ENCODE measurements around the gene NUDT14. TPM values are rescaled to one million over a fixed set of nuclear protein-coding genes. Genes with fewer than 3 reads are reported as not detected.

NUDT14 gene
- total RNA-seq, 2 donors from 2014 or later: 17.9 to 18.3 TPM

DNA sequence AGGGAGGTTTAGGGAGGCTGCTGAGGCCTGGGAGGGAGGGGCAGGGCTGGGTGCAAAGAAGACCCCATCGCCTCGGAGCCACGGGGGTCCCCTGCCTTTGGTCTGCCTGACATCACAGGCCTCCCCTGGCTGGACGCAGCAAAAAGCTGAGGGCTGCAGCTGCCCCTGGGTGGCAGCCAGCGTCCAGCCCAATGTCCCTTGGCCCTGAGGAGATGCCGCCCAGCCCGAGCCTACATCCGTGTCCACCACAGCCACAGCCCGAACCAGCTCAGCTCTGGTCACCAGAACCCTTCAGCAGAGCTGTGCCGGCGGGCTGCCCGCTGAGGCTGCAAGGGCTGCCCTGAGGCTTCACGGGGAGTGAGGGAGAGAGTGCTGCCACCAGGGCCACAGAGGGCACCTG, 1.9 kb downstream of the NUDT14 start:
- Mint-ChIP-seq H3K36me3 (ENCODE audit: low read depth) (no peaks in the 10 kb centered on the region), H3K27ac (no peak overlapping the region), H3K9me3 (no peaks in the 10 kb centered on the region), H3K27me3 (peaks cover under 1% of the 10 kb centered on the region), H3K4me1 (no peaks in the 10 kb centered on the region), H3K4me3 (no peak overlapping the region)
- no peak for ATAC-seq (replicated peaks)

DNA sequence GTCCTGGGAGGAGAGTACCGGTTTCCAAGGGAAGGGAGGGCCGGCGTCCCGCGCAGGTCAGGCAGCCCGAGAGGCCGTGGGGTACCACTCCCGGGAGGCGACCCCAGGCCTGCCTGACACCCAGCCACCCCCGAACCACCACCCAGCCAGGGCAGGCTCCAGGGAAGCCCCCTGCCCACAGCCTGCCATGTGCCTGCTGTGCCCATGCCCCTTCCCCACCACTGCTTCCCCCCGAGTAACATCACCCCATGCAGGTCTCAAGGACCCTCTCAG, 2.3 kb downstream of the NUDT14 start:
- Mint-ChIP-seq H3K27me3 (no peaks in the 10 kb centered on the region), H3K27ac (no peak overlapping the region), H3K36me3 (ENCODE audit: low read depth) (no peaks in the 10 kb centered on the region), H3K4me1 (no peaks in the 10 kb centered on the region), H3K4me3 (no peak overlapping the region), H3K9me3 (no peaks in the 10 kb centered on the region)
- no peak for ATAC-seq (replicated peaks)

DNA sequence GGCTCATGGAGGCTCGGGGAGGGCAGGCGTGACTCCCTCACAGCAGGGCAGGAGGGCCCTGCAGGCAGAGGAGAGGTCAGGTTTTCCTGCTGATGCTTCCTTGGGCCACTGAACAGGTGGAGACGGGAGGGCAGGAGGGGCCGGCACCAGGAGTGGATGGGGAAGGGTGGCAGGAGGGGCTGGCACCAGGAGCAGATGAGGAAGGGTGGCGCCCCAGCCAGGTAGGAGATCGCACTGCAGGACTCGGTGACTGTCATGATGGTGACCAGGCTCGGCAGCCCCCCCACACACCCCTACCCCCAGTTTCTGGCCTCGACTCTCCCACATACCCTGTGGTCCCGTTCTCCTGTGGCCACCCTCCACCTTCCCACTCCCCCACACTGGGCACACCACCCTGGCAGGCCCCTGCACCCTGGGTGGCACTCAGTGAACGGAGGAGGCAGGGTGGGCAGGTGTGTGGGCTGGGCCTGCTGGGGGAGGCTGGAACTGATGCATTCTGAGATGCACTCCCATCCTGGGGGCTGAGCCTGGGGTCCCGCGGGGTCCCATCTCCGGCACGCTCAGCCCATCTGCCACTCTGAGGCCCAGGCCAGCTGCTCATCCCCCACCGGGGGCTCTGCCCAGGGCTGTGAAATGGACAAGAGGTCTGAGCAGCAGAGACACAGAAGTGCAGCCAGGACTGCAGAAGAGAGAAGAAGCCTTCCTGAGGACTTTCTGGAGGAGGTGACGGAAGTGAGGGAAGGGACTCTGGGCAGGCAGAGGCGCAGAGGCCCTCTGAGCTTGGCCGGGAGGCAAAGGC, 2.8 kb downstream of the NUDT14 start:
- Mint-ChIP-seq H3K4me1 (no peaks in the 10 kb centered on the region), H3K27ac (no peak overlapping the region), H3K27me3 (no peaks in the 10 kb centered on the region), H3K4me3 (no peak overlapping the region), H3K9me3 (no peaks in the 10 kb centered on the region), H3K36me3 (ENCODE audit: low read depth) (no peaks in the 10 kb centered on the region)
- ATAC-seq (replicated peaks): no peak

DNA sequence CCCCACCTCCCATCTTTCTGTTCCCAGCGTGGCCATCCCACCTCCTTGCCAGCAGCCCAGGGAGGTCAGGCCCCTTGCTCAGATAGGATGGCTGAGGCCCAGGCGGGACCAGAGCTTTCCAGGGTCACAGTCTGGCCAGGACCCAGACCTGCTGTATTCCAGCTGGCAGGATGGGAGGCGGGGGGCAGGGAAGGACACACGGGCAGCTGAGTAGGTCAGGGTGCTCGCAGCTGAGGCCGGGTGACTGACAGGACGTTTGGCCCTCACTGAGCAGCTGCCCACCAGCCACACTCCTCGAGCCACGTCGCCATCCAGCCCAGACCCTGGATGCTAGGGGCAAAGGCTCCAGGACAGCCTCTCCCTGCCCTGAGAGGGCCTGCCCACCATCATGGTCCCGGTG, 4.0 kb downstream of the NUDT14 start:
- Mint-ChIP-seq H3K27me3 (no peaks in the 10 kb centered on the region), H3K4me3 (no peak overlapping the region), H3K9me3 (no peaks in the 10 kb centered on the region), H3K4me1 (no peaks in the 10 kb centered on the region), H3K36me3 (ENCODE audit: low read depth) (no peaks in the 10 kb centered on the region), H3K27ac (no peak overlapping the region)
- ATAC-seq (replicated peaks): no peak

DNA sequence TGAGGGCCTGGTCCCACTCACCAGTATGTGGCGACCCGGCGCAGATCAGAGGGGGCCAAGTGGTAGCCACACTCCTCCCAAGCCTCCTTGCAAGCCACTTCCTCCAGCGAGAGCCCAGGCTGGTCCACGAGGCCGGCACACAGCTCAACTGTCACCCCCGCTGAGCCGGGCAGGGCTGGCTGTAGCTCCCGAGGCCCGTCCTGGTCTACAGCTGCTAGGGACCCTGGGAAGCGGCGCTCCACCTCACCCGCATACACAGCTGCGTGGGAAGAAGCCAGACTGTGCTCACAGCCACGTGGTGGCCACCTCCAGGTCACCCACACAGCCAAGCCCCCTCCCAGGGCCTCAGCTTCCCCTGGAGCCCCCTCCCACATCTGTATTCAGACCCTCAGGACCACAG, 4.6 kb downstream of the NUDT14 start:
- H3K27ac Mint-ChIP-seq: no peak overlapping the region
- no peaks in the 10 kb centered on the region for H3K36me3 Mint-ChIP-seq (ENCODE audit: low read depth)
- no peaks in the 10 kb centered on the region for H3K9me3 Mint-ChIP-seq
- ATAC-seq (replicated peaks): no peak
- no peaks in the 10 kb centered on the region for H3K4me1 Mint-ChIP-seq
- H3K27me3 Mint-ChIP-seq: peaks cover 3% of the 10 kb centered on the region
- no peak overlapping the region for H3K4me3 Mint-ChIP-seq

DNA sequence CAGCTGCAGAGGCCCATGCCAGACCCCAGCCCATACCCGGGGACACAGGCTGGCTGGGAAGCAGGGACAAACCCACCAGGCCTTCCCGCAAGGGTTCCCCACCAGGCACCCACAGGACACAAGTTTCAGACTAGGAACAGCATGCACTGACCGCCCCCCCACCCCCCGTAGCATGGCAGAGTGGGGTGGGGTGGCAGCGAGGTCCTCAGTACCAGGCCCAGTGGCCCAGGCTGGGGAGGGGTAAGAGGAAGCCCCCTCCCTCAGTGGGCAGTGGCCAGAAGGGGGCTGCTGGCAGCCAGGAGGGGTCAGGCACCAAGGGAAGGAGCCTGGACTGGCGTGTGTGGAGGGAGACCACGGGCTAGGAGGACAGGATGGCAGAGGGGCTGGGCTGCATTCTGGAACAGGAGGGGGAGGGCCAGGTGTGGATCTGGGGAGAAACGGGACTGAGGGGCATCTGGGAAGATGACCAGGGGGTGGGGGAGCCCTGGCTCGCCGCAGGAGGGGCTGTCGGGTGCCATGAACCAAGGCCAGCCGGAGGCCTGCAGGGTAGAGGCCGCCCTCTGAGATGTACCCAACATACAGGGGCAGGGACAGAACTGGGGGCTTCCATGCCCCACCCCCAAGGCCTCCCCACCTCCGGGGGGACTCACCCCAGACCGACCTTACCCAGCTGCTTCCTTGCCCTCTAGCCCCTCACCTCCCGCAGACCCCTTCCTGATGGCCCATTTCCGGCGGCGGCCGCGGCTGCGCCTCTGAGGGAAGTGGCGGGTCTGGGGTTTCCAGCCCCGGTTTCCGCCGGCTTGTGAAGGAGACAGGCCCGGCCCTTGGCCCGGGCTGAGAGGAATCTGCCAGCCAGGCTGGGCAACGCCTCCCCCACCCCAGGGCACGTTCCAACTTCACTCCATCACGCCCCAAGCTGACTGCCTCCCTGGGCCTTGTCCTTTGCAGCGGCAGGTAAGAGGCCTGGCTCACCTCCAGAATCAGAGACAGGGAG, 6.9 kb downstream of the NUDT14 start:
- Mint-ChIP-seq H3K4me3 (peak overlapping the region; percentile 35), H3K27ac (no peak overlapping the region), H3K36me3 (ENCODE audit: low read depth) (no peaks in the 10 kb centered on the region), H3K4me1 (peaks cover 6% of the 10 kb centered on the region), H3K27me3 (peaks cover 10% of the 10 kb centered on the region), H3K9me3 (no peaks in the 10 kb centered on the region)
- peak; percentile 20 for ATAC-seq (replicated peaks)

DNA sequence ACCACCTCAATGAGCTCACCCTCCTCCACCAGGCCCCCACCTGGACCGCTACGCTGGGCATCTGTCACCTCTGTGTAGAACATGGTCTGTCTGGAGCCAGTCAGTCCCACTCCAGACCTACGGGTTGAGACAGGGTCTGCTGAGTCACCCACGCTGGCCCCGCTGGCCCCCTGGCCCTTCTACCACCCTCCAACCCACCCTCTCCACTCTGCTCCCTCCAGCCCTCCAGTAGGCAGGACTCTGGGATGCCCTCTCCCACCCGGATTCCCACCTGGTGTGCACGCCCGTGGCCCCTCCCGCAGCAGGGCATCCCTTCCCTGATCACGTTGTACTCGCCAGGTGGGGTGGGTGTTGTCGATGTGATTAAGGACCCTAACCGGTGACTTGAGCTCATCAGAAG, 8.0 kb downstream of the NUDT14 start:
- H3K4me1 Mint-ChIP-seq: peaks cover 7% of the 10 kb centered on the region

DNA sequence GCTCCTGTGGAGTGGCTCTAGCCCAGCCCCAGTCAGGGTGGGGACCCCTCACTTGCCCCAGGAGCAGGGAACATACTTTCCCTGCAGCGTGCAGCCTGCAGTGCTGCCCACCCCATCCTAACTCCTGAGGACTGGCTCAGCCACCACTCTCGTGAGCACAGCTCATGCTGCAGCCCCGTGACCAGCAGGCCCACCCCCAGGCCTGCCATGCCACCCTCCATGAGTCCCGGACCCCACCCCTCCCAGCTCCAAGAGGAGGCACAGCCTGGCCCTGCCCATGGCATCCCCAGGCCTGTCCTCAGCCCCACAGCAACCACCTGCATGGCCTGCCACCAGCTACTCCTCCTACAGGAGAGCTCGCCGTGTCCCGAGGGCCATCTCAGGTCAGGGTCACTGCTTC, 8.6 kb downstream of the NUDT14 start:
- Mint-ChIP-seq H3K4me3 (no peak overlapping the region), H3K9me3 (no peaks in the 10 kb centered on the region), H3K27me3 (peaks cover 10% of the 10 kb centered on the region), H3K36me3 (ENCODE audit: low read depth) (no peaks in the 10 kb centered on the region), H3K4me1 (peaks cover 7% of the 10 kb centered on the region), H3K27ac (no peak overlapping the region)
- ATAC-seq (replicated peaks): no peak

More for the DNA sequence above, 8.0 kb downstream of the NUDT14 start:
- Mint-ChIP-seq H3K4me3 (no peak overlapping the region), H3K27me3 (peaks cover 10% of the 10 kb centered on the region), H3K36me3 (ENCODE audit: low read depth) (no peaks in the 10 kb centered on the region), H3K9me3 (no peaks in the 10 kb centered on the region), H3K27ac (no peak overlapping the region)
- no peak for ATAC-seq (replicated peaks)

DNA sequence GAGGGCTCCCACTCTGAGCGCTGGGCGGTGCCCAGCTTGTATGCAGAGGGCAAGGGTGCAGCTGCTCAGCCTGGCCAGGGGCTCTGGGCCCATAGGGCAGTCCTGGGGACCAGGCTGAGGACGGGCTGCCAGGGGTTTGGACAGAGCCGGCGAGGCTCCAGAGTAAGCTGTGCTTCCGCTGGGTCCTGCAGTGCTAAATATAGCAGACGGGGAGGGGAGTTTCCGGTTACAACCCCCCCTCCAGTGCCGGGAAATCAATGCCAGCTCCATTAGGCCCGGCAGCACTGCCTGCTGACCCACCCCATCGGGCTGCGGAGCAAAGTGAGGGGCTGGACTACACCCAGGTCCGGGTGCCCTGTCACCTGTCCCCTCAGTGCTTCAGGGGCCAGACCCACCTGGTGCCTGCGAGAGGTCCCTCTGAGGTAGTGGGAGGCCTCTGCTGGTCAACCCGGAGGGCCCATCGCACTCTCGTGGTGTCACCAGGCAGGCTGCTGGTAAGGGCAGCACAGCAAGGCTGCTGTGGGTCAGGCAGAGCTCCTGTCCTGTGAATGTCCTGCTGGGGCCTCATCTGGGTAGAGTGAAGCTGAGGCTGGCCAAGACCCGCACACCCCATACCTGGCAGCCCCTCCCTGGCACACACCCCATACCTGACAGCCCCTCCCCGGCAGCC, 10.0 kb downstream of the NUDT14 start:
- H3K27ac Mint-ChIP-seq: no peak overlapping the region
- H3K27me3 Mint-ChIP-seq: peaks cover 15% of the 10 kb centered on the region
- ATAC-seq (replicated peaks): no peak
- peaks cover 7% of the 10 kb centered on the region for H3K4me1 Mint-ChIP-seq
- no peaks in the 10 kb centered on the region for H3K36me3 Mint-ChIP-seq (ENCODE audit: low read depth)
- H3K4me3 Mint-ChIP-seq: no peak overlapping the region
- H3K9me3 Mint-ChIP-seq: no peaks in the 10 kb centered on the region

DNA sequence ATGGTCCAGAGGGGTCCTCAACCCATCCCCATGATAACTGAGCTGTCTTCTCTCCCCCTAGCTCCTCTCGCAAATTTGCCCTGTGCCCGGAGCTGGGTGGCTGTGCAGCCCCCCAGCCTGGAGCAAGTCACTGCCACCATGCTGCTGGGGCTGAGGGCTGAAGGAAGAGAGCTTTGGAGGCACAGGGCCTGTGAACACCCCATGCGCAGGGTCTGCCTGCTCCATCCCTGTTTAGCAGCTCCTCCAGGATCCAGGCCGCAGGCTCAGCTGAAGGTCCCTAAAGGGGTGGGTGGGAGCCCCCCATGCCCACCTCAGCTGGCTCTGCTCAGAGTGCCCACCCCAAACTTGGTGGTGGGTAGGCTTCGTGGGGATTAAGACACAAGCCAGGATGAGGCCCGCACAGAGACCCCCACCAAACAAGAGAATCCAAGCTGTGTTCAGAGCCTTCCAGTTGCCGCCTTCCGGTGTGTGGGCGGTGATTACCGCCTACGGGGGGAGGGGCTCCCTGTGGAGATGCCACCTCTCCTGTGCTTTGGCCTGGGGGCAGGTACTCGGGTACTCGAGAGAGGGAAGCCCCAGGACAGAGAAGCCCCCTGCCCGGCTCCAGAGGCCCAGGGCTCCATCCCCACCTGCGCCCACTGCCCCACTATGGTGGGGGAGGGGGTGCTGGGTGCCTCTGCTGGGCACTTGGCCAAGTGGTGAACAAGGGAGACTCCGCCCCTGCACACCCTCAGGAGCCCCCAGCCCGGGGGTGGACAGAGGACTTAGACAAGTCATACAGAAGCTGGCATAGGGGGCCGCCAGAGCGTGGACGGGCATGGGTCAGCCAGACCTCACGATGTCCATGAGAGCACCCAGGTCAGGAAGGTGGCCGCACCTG, 11.1 kb downstream of the NUDT14 start:
- H3K27ac Mint-ChIP-seq: no peak overlapping the region
- no peak for ATAC-seq (replicated peaks)
- peaks cover 15% of the 10 kb centered on the region for H3K27me3 Mint-ChIP-seq
- no peaks in the 10 kb centered on the region for H3K9me3 Mint-ChIP-seq
- H3K4me3 Mint-ChIP-seq: peak overlapping the region; percentile 68
- H3K36me3 Mint-ChIP-seq (ENCODE audit: low read depth): no peaks in the 10 kb centered on the region
- H3K4me1 Mint-ChIP-seq: peaks cover 7% of the 10 kb centered on the region

DNA sequence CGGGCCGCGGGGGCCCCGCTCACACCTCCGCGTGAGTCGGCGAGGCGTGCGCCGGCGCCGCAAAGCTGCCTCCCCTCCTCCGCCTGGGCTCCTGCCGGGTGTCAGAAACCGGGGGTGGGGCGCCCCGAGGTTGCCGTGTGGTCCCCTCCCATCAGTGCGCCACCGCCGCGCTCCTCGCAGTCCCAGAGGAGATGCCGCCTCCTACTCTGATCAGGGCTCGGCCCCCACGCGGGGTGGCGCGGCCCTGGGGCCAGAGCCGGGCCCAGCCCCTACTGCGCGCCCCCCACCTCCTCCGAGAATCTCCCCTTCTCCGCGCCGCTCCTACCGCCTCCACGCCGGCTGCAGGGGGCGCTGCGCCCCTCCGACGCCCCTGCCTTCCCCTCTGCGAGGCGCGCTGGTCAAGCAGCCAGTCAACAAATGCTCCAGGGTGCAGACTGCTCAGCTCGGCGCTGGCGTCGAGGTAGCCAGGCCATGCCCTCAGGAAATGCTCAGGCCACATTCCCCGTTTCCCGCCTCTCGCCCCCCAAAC, 12.1 kb downstream of the NUDT14 start:
- peak overlapping the region; percentile 68 for H3K4me3 Mint-ChIP-seq

DNA sequence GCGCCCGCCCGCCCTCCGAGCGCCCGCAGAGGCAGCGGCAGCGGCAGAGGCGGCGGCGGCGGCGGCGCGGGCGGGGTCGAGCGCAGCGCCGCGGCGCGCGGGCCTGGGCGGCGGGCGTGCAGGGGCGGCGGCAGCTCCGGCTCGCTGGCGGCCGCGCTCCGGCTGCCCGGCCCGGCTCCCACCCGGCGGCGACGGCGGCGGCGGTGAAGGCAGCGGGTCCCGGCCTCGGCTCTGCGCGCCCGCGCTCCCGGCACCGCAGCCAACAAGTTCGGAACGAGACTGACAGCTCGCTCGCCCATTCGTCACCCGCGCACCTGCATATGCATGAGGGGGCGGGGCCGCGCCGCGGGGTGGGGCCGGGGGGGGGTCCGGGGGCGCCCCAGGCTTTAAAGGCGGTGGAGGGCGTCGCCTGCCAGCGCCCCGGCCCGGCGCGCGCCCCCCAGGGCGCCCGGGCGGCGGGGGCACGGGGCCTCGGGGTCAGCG, 12.6 kb downstream of the NUDT14 start, which contains the start of gene JAG2:
JAG2 (minus strand) TSS at position 281 of the 483 bp plus-strand sequence. CDS start 356 bp downstream, outside the sequence.
- Mint-ChIP-seq H3K4me1 (peaks cover 7% of the 10 kb centered on the region), H3K27ac (no peak within 1 kb of the TSS), H3K27me3 (peaks cover 15% of the 10 kb centered on the region), H3K4me3 (peak within 1 kb of the TSS; percentile 68), H3K9me3 (no peaks in the 10 kb centered on the region), H3K36me3 (ENCODE audit: low read depth) (no peaks in the 10 kb centered on the region)
- ATAC-seq (replicated peaks): peak; percentile 43

More for the DNA sequence above, 12.1 kb downstream of the NUDT14 start:
- Mint-ChIP-seq H3K27me3 (peaks cover 15% of the 10 kb centered on the region), H3K36me3 (ENCODE audit: low read depth) (no peaks in the 10 kb centered on the region), H3K27ac (no peak overlapping the region), H3K9me3 (no peaks in the 10 kb centered on the region), H3K4me1 (peaks cover 7% of the 10 kb centered on the region)
- peak; percentile 18 for ATAC-seq (replicated peaks)

DNA sequence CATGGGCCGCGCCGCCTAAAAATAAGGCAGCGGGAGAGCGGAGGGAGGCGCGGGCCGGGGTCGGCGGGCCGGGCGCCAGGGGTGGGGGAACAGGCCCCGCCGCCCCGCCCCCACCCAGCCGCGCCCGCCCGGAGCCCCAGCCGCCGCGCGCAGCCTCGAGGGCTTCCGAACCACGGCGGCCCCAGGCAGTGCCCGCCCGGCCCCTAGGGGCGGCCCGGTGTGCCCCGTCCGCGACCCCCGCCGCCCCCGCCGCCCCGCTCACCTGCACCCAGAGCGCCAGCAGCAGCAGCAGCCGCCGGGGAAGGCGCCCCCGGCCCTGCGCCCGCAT, 13.1 kb downstream of the NUDT14 start:
- H3K4me1 Mint-ChIP-seq: peaks cover 7% of the 10 kb centered on the region
- no peak overlapping the region for H3K27ac Mint-ChIP-seq
- H3K36me3 Mint-ChIP-seq (ENCODE audit: low read depth): no peaks in the 10 kb centered on the region
- no peaks in the 10 kb centered on the region for H3K9me3 Mint-ChIP-seq
- no peak overlapping the region for H3K4me3 Mint-ChIP-seq
- H3K27me3 Mint-ChIP-seq: peaks cover 15% of the 10 kb centered on the region
- no peak for ATAC-seq (replicated peaks)

Data from activated T-helper 17 cell treated with anti-CD3 and anti-CD28 coated beads, Interleukin-2, amount 50 U/mL, for 72 hours (primary cell).